T1000 (cell line): ENCODE results near the gene MICU1.
"Not testable (repeated sequence)": the region's sequence is repeated elsewhere in the genome, so short reads cannot be mapped to it uniquely, and the experiment has no call there.

Experiments used
- DNase-seq: peaks from one replicate; lab custom pipeline; 2025; ENCODE audit warnings: mixed read lengths; lab: John Stamatoyannopoulos, UW

MICU1 gene

GRCh38 chr10:72625608-72626443 is at the start of gene MICU1:
MICU1 (minus strand) TSS chr10:72626079; CDS start chr10:72566793, 59,286 bp downstream.
- DNase-seq = peak; percentile 94

DNA sequence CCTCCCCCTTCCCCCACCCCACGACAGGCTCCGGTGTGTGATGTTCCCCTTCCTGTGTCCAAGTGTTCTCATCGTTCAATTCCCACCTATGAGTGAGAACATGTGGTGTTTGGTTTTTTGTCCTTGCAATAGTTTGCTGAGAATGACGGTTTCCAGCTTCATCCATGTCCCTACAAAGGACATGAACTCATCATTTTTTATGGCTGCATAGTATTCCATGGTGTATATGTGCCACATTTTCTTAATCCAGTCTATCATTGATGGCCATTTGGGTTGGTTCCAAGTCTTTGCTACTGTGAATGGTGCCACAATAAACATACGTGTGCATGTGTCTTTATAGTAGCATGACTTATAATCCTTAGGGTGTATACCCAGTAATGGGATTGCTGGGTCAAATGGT is 48.3 kb upstream of the MICU1 start:
- not testable (repeated sequence) for DNase-seq

- no peak for DNase-seq
Observed at GRCh38 chr10:72673280-72673679, 47.4 kb upstream of the MICU1 start.

GRCh38 chr10:72667207-72667864 is 41.5 kb upstream of the MICU1 start:
- DNase-seq = no peak

DNA sequence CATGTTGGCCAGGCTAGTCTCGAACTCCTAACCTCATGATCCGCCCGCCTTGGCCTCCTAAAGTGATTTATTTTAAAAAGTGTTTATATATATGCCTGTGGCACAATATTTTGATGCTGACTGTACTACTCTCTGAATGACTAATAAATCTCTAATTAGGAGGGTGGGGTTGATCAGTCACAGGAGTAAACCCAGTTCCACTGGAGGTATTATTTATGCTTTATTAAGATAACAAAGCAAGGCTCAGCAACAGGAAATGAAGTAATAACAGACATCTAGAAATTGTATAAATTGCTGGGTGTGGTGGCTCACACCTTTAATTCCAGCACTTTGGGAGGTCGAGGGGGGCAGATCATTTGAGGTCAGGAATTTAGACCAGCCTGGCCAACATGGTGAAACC is 40.0 kb upstream of the MICU1 start:
- no peak for DNase-seq

DNA sequence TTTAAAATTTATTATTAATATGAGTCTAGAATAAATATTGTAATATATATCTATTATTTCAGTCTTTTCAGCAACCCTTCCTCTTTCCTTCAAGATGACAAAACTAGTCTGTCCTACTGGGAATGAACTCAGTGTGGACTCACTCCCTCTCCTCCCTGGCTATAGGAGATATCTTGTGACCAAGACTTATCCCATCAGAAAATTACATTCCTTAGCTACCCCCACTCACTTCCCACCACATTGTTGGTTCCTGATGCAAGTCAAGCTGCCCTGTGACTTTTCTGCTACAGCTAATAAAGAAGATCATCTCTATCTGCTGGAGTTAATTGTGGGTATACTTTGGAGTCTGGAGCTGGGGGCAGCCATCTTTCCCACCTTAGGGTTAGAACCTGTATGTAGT is 38.1 kb upstream of the MICU1 start:
- DNase-seq = no peak

GRCh38 chr10:72661431-72661830 is 35.6 kb upstream of the MICU1 start:
- DNase-seq = no peak

GRCh38 chr10:72660220-72660619 is 34.3 kb upstream of the MICU1 start:
- no peak for DNase-seq

DNA sequence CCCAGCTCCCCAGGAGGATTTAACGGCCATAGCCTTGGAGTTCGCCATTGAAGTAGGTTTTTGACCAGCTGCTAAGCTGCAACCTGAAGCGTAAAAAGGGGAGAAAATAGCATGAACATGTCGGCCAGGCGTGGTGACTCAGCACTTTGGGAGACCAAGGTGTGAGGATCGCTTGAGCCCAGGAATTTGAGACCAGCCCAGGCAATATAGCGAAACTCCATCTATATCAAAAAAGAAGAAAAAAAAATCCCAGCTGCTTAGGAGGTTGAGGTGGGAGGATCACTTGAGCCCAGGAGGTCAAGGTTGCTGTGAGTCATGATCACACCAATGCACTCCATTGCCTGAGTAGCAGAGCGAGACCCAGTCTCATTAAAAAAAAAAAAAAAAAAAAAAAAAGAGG is 33.8 kb upstream of the MICU1 start:
- DNase-seq = no peak

- DNase-seq = no peak
Observed at GRCh38 chr10:72658696-72659400, 33.0 kb upstream of the MICU1 start.

DNA sequence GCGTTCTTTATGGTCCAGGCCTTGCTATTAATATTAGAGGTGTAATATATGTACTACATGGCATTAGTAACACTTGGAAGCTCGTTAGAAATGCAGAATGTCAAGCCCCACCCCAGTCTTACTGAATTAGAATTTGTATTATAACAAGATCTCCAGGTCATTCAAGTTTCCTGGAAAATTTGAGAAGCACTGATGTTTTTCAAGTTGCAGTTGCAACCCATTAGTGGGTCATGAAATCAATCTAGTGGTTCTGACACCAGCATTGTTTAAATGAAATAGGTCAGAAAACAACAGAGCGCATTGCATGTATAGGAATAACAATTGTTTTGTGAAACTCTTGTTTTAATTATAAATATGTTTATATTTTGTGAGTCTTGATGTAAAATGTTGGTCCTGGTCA is 28.8 kb upstream of the MICU1 start:
- DNase-seq = no peak

GRCh38 chr10:72653383-72654096 is 27.7 kb upstream of the MICU1 start:
- DNase-seq = no peak

- DNase-seq = no peak
Observed at GRCh38 chr10:72649291-72649690, 23.4 kb upstream of the MICU1 start.

DNA sequence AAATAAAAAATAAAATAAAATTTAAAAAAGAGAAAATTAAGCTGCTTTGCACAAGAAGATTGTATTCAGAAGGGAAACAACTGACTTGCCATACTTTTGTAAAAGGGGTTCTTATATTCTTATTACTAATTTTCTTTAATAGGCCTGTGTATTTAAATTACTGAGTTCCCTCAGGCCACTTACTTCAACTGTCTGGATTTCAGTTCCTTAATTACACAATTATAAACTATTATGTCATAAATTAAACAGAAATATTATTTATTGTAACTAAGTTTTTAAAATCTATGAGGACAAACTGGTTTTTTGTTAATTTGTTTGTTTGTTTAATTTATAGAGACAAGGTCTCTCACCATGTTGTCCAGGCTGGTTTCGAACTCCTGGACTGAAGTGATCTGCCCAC is 22.4 kb upstream of the MICU1 start:
- DNase-seq = no peak

- DNase-seq = not testable (repeated sequence)
Observed at GRCh38 chr10:72646971-72647370, 21.1 kb upstream of the MICU1 start.

GRCh38 chr10:72645263-72645858 is 19.5 kb upstream of the MICU1 start:
- no peak for DNase-seq

GRCh38 chr10:72642318-72642717 is 16.4 kb upstream of the MICU1 start:
- no peak for DNase-seq

DNA sequence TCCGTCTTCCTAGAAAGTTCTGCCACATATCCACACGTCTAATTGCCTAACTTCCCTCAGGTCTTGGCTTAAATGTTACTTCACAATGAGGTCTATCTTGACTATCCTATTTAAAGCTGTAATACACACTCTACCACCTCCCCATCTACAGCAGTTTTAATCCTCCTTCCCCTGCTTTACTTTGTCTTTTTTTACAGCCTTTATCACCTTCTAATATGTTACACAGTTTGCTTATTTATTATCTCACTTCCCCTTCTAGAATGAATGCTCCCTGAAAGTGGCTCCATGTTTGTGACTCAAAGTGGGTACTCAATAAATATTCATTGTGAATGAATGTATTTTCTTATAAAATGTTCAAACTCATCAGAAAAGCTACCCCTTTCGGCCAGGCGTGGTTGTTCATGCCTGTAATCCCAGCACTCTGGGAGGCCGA is 13.6 kb upstream of the MICU1 start:
- no peak for DNase-seq

DNA sequence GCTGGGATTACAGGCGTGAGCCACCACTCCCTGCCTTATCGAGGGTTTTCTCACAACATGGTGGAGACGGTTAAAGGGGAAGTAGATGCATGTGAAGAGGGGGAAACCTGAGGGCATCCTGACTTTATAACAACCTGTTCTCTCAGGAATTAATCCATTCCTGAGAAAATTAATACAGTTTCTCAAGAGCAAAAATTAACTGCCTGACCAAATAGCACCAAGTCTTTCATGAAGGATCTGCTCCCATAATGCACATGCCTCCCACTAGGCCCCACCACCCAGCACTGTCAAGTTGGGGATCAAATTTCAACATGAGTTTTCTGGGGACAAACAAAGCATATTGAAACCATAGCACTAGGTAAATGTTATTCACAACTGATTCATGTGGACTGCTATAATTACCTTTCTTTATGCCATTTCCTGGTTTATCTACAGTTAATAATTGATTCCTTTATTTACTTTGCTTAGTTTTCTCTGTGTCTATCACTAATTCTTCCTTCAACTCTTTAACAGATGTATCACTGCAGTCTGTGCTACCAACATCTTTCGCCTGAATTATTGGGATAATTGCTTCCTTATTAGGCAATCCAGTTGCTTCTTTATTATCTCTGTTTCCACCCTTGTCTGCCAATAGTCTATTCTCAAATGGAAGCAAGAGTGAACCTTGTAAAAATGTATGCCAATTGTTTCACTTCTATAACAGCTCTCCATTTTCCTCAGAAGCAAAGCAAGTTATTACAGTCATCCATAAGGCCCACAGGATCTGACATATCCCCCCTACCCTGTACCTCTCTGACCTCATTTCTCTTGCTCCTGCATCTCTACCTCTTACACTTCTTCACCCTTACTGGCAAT is 12.9 kb upstream of the MICU1 start:
- no peak for DNase-seq

DNA sequence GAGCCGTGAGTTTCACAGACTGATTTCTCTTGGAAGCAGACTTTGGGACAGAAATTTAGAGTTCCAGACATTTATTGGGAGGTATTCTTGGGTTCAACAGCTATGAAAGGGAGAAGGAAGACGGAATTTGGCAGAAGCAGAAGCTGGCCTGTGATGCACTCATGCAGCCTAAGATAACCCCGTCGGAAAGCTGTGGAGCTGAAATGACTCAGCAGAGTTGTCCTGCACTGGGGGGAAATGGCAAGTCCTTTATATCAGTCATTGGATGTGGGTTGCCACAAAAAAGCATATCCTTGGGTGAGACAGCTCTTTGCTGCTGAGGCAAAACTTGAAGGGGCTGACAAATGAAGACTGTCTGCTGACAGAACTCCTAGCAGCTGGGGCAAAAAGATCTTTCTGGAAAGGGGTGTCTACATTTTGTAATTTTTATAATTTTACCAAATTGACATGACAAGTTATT is 11.5 kb upstream of the MICU1 start:
- no peak for DNase-seq

DNA sequence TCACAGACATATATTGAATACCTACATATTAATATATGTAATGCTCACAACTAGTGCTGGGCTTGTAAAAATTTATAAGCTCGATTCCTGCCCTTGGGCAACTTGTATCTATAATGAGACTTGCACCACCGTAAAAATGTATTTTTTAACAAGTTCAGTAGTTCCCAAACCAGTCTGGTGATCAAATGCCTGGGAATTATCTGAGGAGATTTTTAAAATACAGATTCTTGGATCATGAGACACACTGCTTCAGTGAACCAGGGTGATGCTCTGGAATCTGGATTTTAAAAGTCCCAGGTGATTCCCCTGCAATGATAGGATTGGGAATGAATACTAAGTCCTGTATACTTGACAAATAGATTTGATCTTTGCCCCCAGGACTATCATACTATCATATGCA is 4.3 kb upstream of the MICU1 start:
- DNase-seq = no peak
